ENCODE measurements around the gene TTC34. TPM values are rescaled to one million over a fixed set of nuclear protein-coding genes. Genes with fewer than 3 reads are reported as not detected.

Gene TTC34
- total RNA-seq, 6 experiments from 2014 or later = 0.06 to 0.23 (median 0.18) TPM; not detected in 1

DNA sequence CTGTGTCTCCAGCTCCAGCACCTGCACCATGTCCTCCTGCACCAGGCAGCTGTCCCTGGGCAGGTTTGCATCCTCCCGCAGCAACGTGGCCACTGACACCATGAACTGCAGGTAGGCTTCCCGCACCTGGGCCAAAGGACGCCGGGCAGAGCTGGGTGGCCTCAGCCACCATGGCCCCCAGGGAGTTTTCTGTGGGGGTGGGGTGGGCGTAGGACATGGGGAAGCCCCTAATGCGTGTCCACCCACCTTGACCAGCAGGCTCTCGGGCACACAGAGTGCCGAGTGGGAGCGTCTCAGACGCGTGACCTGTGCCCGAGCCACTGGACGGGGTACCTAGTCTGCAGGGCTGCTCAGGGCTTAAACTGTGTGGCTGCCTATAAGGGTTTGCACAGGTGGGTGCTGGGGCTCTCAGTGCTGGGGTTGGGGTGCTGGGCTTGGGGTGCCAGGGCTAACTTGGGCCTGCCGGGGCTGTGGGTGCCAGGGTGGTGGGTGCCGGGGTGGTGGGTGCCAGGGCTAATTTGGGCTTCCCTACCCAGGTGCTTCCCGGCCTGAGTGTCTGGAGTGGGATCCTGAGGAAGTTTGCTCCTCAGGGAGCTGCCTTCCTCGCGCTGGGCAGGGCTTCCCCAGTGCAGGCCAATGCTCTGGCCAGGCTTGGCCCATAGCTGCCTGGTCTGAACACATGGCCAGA lies 197.2 kb downstream of the TTC34 start:
- 67% methylated on average over 5 of the region's 19 CpGs for WGBS (ENCODE audit: insufficient coverage, low coverage, low lambda C conversion rate, missing lambda C conversion rate)
- H3K4me3 ChIP-seq = no peak overlapping the region
- peak in 2 of 3 donors; percentile 41 to 51 for DNase-seq

GRCh38 chr1:2603521-2604155 lies 197.9 kb downstream of the TTC34 start:
- H3K4me1 ChIP-seq = no peaks in the 10 kb centered on the region
- ATAC-seq = no peak
- H3K9me3 ChIP-seq = no peaks in the 10 kb centered on the region
- intact Hi-C loops (cut with DNase I) = loop anchor here in 1 of 2 donors (10.0 kb wide), 1 partner anchor 169 kb away; no protein-coding TSS in a partner anchor
- no CpG with 5 or more reads among the region's 25 CpGs for WGBS (ENCODE audit: insufficient coverage, low coverage, low lambda C conversion rate, missing lambda C conversion rate)
- no peaks in the 10 kb centered on the region for H3K36me3 ChIP-seq
- no peak overlapping the region for H3K27ac ChIP-seq
- peak in 2 of 3 donors; percentile 37 to 49 for DNase-seq
- TF ChIP-seq POLR2A (IDR thresholded peaks at IDR 0.05) (no peak), CTCF (IDR thresholded peaks at IDR 0.05) (no peak)
- no peaks in the 10 kb centered on the region for H3K27me3 ChIP-seq
- H3K4me3 ChIP-seq = no peak overlapping the region

More for the DNA sequence above, 197.2 kb downstream of the TTC34 start:
- intact Hi-C loops (cut with DNase I) = loop anchor here in 1 of 2 donors (10.0 kb wide), 1 partner anchor 169 kb away; no protein-coding TSS in a partner anchor
- H3K36me3 ChIP-seq = no peaks in the 10 kb centered on the region
- H3K9me3 ChIP-seq = no peaks in the 10 kb centered on the region
- no peaks in the 10 kb centered on the region for H3K4me1 ChIP-seq
- no peak for TF ChIP-seq POLR2A (IDR thresholded peaks at IDR 0.05)
- no peak for TF ChIP-seq CTCF (IDR thresholded peaks at IDR 0.05)
- H3K27me3 ChIP-seq = no peaks in the 10 kb centered on the region
- peak in 1 of 4 donors; percentile 3 for ATAC-seq
- H3K27ac ChIP-seq = no peak overlapping the region

- intact Hi-C loops (cut with DNase I) = loop anchor here in 1 of 2 donors (10.0 kb wide), 1 partner anchor 168 kb away; no protein-coding TSS in a partner anchor
- no peaks in the 10 kb centered on the region for H3K4me1 ChIP-seq
- WGBS (ENCODE audit: insufficient coverage, low coverage, low lambda C conversion rate, missing lambda C conversion rate) = 82% methylated on average over 6 of the region's 18 CpGs
- no peaks in the 10 kb centered on the region for H3K36me3 ChIP-seq
- no peak overlapping the region for H3K4me3 ChIP-seq
- ATAC-seq = no peak
- H3K27ac ChIP-seq = no peak overlapping the region
- H3K27me3 ChIP-seq = no peaks in the 10 kb centered on the region
- TF ChIP-seq POLR2A (IDR thresholded peaks at IDR 0.05) (no peak), CTCF (IDR thresholded peaks at IDR 0.05) (no peak)
- DNase-seq = peak in 2 of 3 donors; percentile 32 to 42
- no peaks in the 10 kb centered on the region for H3K9me3 ChIP-seq
Measured at GRCh38 chr1:2602866-2603520, 198.5 kb downstream of the TTC34 start.

- WGBS (ENCODE audit: insufficient coverage, low coverage, low lambda C conversion rate, missing lambda C conversion rate) = 49% methylated on average over 10 of the region's 15 CpGs
- DNase-seq = peak in 1 of 3 donors; percentile 27
- no peak for ATAC-seq
- Histone ChIP-seq H3K9me3 (no peaks in the 10 kb centered on the region), H3K36me3 (no peaks in the 10 kb centered on the region), H3K27me3 (no peaks in the 10 kb centered on the region), H3K4me1 (no peaks in the 10 kb centered on the region), H3K27ac (no peak overlapping the region), H3K4me3 (no peak overlapping the region)
- intact Hi-C loops (cut with DNase I) = loop anchor here in 1 of 2 donors (10.0 kb wide), 1 partner anchor 168 kb away; no protein-coding TSS in a partner anchor
- TF ChIP-seq CTCF (IDR thresholded peaks at IDR 0.05) = no peak
- no peak for TF ChIP-seq POLR2A (IDR thresholded peaks at IDR 0.05)
Measured at GRCh38 chr1:2602311-2602835, 199.1 kb downstream of the TTC34 start.
